ENCODE measurements around the gene PCSK5. TPM values are rescaled to one million over a fixed set of nuclear protein-coding genes. Genes with fewer than 3 reads are reported as not detected.

PCSK5 gene
- total and polyA plus RNA-seq, 2 donors (not counting 3 experiments of a cell fraction or from before 2014, with no cell fraction given): 2.6 to 4.8 TPM

- no TSS peak for BruUV-seq (replicated peaks)
- TF ChIP-seq MYC (IDR thresholded peaks at IDR 0.05; ENCODE audit: low read depth, low read length) (no peak), POLR2A (IDR thresholded peaks at IDR 0.05; ENCODE audit: low read depth, low read length) (no peak), FOS (IDR thresholded peaks at IDR 0.05; ENCODE audit: borderline replicate concordance, insufficient read depth, low read length) (no peak), JUN (IDR thresholded peaks at IDR 0.05; ENCODE audit: borderline replicate concordance, insufficient read depth, insufficient read length, low read depth) (no peak)
Observed at GRCh38 chr9:76153902-76154629, 263.6 kb downstream of the PCSK5 start.

DNA sequence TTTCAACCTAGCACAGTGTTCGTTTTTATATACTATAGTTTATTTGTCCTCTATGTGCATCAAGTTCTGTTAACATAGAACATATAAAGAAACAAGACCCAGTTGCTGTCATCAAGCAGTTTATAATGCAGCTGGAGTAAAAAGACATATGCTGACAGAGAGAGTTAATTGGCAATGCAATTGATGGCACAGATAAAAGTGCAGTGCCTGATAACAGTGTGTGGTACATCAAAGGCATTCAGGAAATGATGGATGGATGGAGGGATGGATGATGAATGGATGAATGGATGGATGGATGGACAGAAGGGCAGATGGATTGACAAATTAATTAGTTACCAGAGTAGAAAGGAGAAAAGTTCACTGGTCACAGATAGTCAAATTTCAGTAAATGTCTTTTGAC lies 264.9 kb downstream of the PCSK5 start:
- BruUV-seq (replicated peaks): no TSS peak
- no peak for TF ChIP-seq JUN (IDR thresholded peaks at IDR 0.05; ENCODE audit: borderline replicate concordance, insufficient read depth, insufficient read length, low read depth)
- TF ChIP-seq GATA2 (IDR thresholded peaks at IDR 0.05; ENCODE audit: insufficient read depth, insufficient read length, low read depth, low read length): no peak
- TF ChIP-seq MYC (IDR thresholded peaks at IDR 0.05; ENCODE audit: low read depth, low read length): no peak
- TF ChIP-seq CTCF (IDR thresholded peaks at IDR 0.05; ENCODE audit: extremely low read depth in 1 of 2, insufficient read depth in 1 of 2, low read depth in 1 of 2, low read length in 2 of 2): no peak
- no peak for TF ChIP-seq MAX (IDR thresholded peaks at IDR 0.05; ENCODE audit: insufficient read depth, insufficient read length)
- TF ChIP-seq EZH2 (IDR thresholded peaks at IDR 0.05; ENCODE audit: borderline replicate concordance, low read depth, low read length, severe bottlenecking): no peak
- no peak for TF ChIP-seq POLR2A (IDR thresholded peaks at IDR 0.05; ENCODE audit: low read depth, low read length)
- TF ChIP-seq POLR2AphosphoS5 (IDR thresholded peaks at IDR 0.05; ENCODE audit: insufficient read depth, low read depth, low read length): no peak
- TF ChIP-seq FOS (IDR thresholded peaks at IDR 0.05; ENCODE audit: borderline replicate concordance, insufficient read depth, low read length): no peak
- CTCF ChIA-PET: no interaction called here
- Histone ChIP-seq H3K9me1 (replicated peaks; ENCODE audit: control insufficient read depth, extremely low read depth, insufficient read depth, low read length) (no peaks in the 10 kb centered on the region), H4K20me1 (replicated peaks; ENCODE audit: control insufficient read depth, extremely low read depth, insufficient read depth, low read length) (no peaks in the 10 kb centered on the region), H3K4me1 (ENCODE audit: control insufficient read depth, extremely low read depth, insufficient read depth, low read length) (no peaks in the 10 kb centered on the region), H3K36me3 (ENCODE audit: control insufficient read depth in 2 of 2, extremely low read depth in 1 of 2, insufficient read depth in 2 of 2, low read length in 2 of 2) (no peaks in the 10 kb centered on the region), H3K9ac (replicated peaks; ENCODE audit: extremely low read depth, insufficient read depth, low read length) (no peak overlapping the region), H3K4me2 (ENCODE audit: insufficient read depth, low read length) (no peak overlapping the region), H3K4me3 (replicated peaks in 1 of 3; ENCODE audit: insufficient read depth in 1 of 3, low read depth in 1 of 3, low read length in 3 of 3) (no peak overlapping the region), H2AFZ (ENCODE audit: low read depth, low read length) (no peak overlapping the region), H3K27me3 (ENCODE audit: control insufficient read depth in 2 of 2, insufficient read depth in 2 of 2, low read length in 2 of 2) (no peaks in the 10 kb centered on the region), H3K27ac (ENCODE audit: insufficient read depth, low read depth, low read length) (no peak overlapping the region), H3K79me2 (ENCODE audit: control insufficient read depth, insufficient read depth, low read length) (no peaks in the 10 kb centered on the region), H3K9me3 (replicated peaks; ENCODE audit: control insufficient read depth, insufficient read depth, low read length) (no peaks in the 10 kb centered on the region)
- intact Hi-C loops (cut with micrococcal nuclease) (no loop called here), dilution Hi-C loops (cut with MboI; ENCODE audit: extremely low pct_ligation_motif_present, low sequenced_read_pairs) (no loop called here)
- POLR2A ChIA-PET: no interaction called here
- DNase-seq (ENCODE audit: low read depth, low spot score): no peak
- no peak for FAIRE-seq

More at GRCh38 chr9:76153902-76154629, 263.6 kb downstream of the PCSK5 start:
- no peaks in the 10 kb centered on the region for H4K20me1 ChIP-seq (replicated peaks; ENCODE audit: control insufficient read depth, extremely low read depth, insufficient read depth, low read length)
- no peaks in the 10 kb centered on the region for H3K27me3 ChIP-seq (ENCODE audit: control insufficient read depth in 2 of 2, insufficient read depth in 2 of 2, low read length in 2 of 2)
- H2AFZ ChIP-seq (ENCODE audit: low read depth, low read length): no peak overlapping the region
- dilution Hi-C loops (cut with MboI; ENCODE audit: extremely low pct_ligation_motif_present, low sequenced_read_pairs) (no loop called here), intact Hi-C loops (cut with micrococcal nuclease) (no loop called here)
- ChIA-PET CTCF (no interaction called here), POLR2A (no interaction called here)
- H3K9ac ChIP-seq (replicated peaks; ENCODE audit: extremely low read depth, insufficient read depth, low read length): no peak overlapping the region
- no peak overlapping the region for H3K4me2 ChIP-seq (ENCODE audit: insufficient read depth, low read length)
- H3K27ac ChIP-seq (ENCODE audit: insufficient read depth, low read depth, low read length): no peak overlapping the region
- no peaks in the 10 kb centered on the region for H3K9me1 ChIP-seq (replicated peaks; ENCODE audit: control insufficient read depth, extremely low read depth, insufficient read depth, low read length)
- no peak overlapping the region for H3K4me3 ChIP-seq (replicated peaks in 1 of 3; ENCODE audit: insufficient read depth in 1 of 3, low read depth in 1 of 3, low read length in 3 of 3)
- DNase-seq (ENCODE audit: low read depth, low spot score): no peak
- H3K79me2 ChIP-seq (ENCODE audit: control insufficient read depth, insufficient read depth, low read length): no peaks in the 10 kb centered on the region
- H3K4me1 ChIP-seq (ENCODE audit: control insufficient read depth, extremely low read depth, insufficient read depth, low read length): no peaks in the 10 kb centered on the region
- no peak for FAIRE-seq
- no peaks in the 10 kb centered on the region for H3K9me3 ChIP-seq (replicated peaks; ENCODE audit: control insufficient read depth, insufficient read depth, low read length)
- H3K36me3 ChIP-seq (ENCODE audit: control insufficient read depth in 2 of 2, extremely low read depth in 1 of 2, insufficient read depth in 2 of 2, low read length in 2 of 2): no peaks in the 10 kb centered on the region
